ENCODE results near the gene PCGF1.

DNA sequence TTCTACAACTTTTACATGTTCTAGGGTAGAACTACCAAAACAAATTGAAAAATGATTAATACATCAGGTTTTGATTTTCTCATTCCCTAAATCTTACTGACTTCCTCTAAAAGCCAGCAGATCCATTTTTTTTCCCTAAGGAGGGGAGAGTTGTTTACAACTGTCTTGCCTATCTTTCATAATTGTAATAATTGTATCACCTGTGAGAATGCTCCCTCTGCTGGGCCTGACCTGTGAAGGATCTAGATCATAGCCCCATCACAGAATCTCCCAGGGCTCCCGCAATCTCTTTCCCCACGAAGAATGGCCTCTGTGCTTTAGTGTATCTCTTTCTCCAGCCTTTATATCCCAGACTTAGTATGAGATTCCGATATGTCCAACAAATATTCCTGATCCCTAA, 37.1 kb upstream of the PCGF1 start:
- TF ChIP-seq EP300 (IDR thresholded peaks at IDR 0.05), result no peak
- TF ChIP-seq CTCF (IDR thresholded peaks at IDR 0.05), result no peak
- no peak for TF ChIP-seq POLR2A (IDR thresholded peaks at IDR 0.05)
